GM06990 (cell line): ENCODE results near the gene ATF6.

Source experiments
- DNase-seq: peaks from one replicate; pipeline ENCODE4 v3.0.0-alpha.2; 2011; ENCODE audit not compliant: insufficient read length; ENCODE audit errors: extremely low read depth
- H3K27me3 ChIP-seq: replicated peaks from 2 replicates; pipeline ENCODE4 v1.6.0; 2011; ENCODE audit warnings: low read length; ENCODE audit not compliant: control insufficient read depth, insufficient read depth
- H3K36me3 ChIP-seq: 2 replicates; pipeline ENCODE4 v1.5.1; 2011; ENCODE audit warnings: low read length; ENCODE audit not compliant: control insufficient read depth, insufficient read depth
- H3K4me3 ChIP-seq: replicated peaks from 2 replicates; pipeline ENCODE4 v1.5.1; 2011; ENCODE audit warnings: low read depth, mild to moderate bottlenecking, control low read depth, low read length
- TF ChIP-seq, protein P1 (sequence below): IDR thresholded peaks from 2 replicates; pipeline ENCODE4 v1.5.1; 2011; ENCODE audit warnings: low read length, control low read depth, mild to moderate bottlenecking, inconsistent platforms; ENCODE audit not compliant: insufficient read depth, poor library complexity, severe bottlenecking

ATF6 gene

DNA sequence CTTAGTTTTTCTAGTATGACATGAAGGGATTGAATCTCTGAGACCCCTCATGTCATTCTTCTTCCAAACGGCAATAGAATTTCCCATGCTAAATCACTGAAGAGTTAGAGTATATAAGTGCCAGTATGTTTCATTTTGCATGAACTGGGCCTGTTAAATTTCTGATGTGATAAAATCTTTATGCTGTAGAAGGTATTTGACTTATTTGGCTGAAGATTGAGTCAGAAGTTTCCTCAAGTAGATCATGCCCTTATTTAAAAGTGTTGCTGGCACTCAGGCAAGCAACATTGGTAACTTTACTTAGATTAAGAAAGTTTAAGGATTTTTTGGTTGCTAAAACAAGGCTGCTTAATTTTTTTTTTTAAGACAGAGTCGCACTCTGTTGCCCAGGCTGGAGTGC, 13.3 kb downstream of the ATF6 start:
- TF ChIP-seq, protein P1, sequence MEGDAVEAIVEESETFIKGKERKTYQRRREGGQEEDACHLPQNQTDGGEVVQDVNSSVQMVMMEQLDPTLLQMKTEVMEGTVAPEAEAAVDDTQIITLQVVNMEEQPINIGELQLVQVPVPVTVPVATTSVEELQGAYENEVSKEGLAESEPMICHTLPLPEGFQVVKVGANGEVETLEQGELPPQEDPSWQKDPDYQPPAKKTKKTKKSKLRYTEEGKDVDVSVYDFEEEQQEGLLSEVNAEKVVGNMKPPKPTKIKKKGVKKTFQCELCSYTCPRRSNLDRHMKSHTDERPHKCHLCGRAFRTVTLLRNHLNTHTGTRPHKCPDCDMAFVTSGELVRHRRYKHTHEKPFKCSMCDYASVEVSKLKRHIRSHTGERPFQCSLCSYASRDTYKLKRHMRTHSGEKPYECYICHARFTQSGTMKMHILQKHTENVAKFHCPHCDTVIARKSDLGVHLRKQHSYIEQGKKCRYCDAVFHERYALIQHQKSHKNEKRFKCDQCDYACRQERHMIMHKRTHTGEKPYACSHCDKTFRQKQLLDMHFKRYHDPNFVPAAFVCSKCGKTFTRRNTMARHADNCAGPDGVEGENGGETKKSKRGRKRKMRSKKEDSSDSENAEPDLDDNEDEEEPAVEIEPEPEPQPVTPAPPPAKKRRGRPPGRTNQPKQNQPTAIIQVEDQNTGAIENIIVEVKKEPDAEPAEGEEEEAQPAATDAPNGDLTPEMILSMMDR, result no peak
- peaks cover 2% of the 10 kb centered on the region for H3K36me3 ChIP-seq
- no peak overlapping the region for H3K4me3 ChIP-seq
- DNase-seq, result no peak
- no peaks in the 10 kb centered on the region for H3K27me3 ChIP-seq

DNA sequence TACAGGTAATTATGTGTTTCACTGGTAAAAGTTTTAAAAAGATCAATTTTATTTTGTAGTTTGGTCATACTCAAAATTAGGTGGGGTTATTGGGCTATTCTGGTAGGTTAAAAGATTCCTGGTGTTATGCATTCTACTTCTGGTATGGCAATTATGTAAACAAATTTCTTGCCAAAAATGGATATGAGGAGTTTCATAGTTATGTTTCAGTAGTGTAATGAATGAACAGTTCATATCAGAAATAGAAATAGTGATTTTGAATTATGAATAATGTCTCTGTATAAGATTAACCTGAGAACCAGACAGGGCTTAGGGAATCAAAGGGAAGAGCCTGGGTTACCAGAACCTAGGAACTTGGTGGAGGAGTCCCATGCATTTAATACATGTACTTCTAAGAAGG, 15.9 kb downstream of the ATF6 start:
- no peak for DNase-seq
- no peaks in the 10 kb centered on the region for H3K27me3 ChIP-seq
- no peak overlapping the region for H3K4me3 ChIP-seq
- TF ChIP-seq, protein P1, result no peak
- H3K36me3 ChIP-seq, result peaks cover 2% of the 10 kb centered on the region

DNA sequence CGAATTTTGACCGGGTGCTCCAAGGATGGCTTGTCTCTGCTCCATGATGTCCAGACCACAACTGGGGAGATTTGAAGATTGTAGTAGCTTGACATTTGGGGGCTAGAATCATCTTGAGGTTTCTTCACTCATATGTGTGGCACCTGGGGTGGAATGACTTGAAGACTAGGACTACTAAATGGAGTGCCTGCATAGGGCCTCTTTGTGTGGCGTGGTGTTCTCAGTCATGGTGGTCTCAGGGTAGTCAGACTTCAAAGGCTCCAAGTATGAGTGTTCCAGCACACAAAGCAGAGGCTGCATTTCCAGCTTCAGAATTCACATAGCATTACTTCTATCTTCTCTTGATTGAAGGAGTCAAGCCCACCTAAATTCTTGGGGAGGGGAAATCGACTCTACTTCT, 16.8 kb downstream of the ATF6 start:
- TF ChIP-seq, protein P1, result no peak
- H3K36me3 ChIP-seq, result peaks cover 2% of the 10 kb centered on the region
- H3K4me3 ChIP-seq, result no peak overlapping the region
- H3K27me3 ChIP-seq, result no peaks in the 10 kb centered on the region
- no peak for DNase-seq

DNA sequence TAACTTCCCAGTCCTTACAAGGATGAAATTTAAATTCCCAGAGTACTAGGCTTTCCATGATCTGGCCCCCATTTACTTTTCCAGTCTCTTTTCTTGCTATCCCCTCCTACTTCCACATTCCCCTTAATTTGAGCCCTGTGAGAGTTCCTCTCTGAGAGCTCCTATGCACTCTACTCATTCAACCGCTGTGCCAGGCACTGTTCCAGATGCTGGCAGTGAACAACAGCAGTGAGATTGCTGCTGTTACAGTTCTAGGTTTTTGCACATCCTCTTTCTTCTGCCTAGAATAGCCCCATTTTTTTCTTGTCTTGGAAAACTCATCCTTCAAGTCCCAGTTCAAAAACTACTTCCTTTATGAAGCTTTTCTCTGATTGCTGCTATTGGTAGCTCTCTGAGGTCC, 18.8 kb downstream of the ATF6 start:
- Histone ChIP-seq H3K4me3 (no peak overlapping the region), H3K27me3 (no peaks in the 10 kb centered on the region), H3K36me3 (peaks cover 2% of the 10 kb centered on the region)
- TF ChIP-seq, protein P1, result no peak
- DNase-seq, result no peak

DNA sequence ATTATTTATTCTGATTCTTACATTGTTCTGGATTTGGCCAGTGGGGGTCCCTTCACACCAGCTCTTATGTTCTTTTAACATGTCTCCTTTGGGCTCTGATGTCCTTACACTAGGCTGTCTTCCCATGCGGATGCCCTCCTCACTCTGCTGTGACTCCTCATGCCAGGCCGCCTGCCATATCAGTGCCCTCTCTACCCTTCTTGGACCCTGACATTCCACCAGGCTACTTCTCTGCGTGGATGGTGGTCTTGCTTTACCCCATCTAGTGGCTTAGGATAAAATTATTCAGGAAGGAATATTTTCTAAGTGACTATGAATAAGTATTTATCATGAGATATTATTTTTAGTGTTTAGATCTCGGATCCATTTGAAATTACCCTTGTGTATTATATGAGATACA, 21.2 kb downstream of the ATF6 start:
- TF ChIP-seq, protein P1, result peak; percentile 14

More for the DNA sequence above, 21.2 kb downstream of the ATF6 start:
- DNase-seq, result no peak
- no peaks in the 10 kb centered on the region for H3K27me3 ChIP-seq
- H3K36me3 ChIP-seq, result peaks cover 7% of the 10 kb centered on the region
- H3K4me3 ChIP-seq, result no peak overlapping the region
